Activated CD8-positive, alpha-beta memory T cell treated with anti-CD3 and anti-CD28 coated beads for 48 hours (primary cell): ENCODE results near the gene ZNF669.

Experiments used
- DNase-seq, 3 experiments: peaks; one replicate each; pipeline ENCODE4 v3.0.0-alpha.2; 2020; ENCODE audit warnings: low read depth in 2 of 3, low spot score in 2 of 3

The ZNF669 gene

GRCh38 chr1:247077213-247077612, 26.9 kb downstream of the ZNF669 start:
- no peak for DNase-seq

GRCh38 chr1:247070645-247071044, 33.5 kb downstream of the ZNF669 start:
- no peak for DNase-seq

GRCh38 chr1:247064304-247064703, 39.9 kb downstream of the ZNF669 start:
- DNase-seq: no peak

- DNase-seq: no peak
Observed at GRCh38 chr1:247060771-247061170, 43.4 kb downstream of the ZNF669 start.

- DNase-seq: no peak
Observed at GRCh38 chr1:247056071-247056470, 48.1 kb downstream of the ZNF669 start.

GRCh38 chr1:247054992-247055415, 49.2 kb downstream of the ZNF669 start:
- no peak for DNase-seq
